Measurements from ENCODE around the gene EIPR1. TPM values are rescaled to one million over a fixed set of nuclear protein-coding genes. Genes with fewer than 3 reads are reported as not detected.

The EIPR1 gene
- total RNA-seq, 1 donor from 2014 or later: 8.4 TPM

DNA sequence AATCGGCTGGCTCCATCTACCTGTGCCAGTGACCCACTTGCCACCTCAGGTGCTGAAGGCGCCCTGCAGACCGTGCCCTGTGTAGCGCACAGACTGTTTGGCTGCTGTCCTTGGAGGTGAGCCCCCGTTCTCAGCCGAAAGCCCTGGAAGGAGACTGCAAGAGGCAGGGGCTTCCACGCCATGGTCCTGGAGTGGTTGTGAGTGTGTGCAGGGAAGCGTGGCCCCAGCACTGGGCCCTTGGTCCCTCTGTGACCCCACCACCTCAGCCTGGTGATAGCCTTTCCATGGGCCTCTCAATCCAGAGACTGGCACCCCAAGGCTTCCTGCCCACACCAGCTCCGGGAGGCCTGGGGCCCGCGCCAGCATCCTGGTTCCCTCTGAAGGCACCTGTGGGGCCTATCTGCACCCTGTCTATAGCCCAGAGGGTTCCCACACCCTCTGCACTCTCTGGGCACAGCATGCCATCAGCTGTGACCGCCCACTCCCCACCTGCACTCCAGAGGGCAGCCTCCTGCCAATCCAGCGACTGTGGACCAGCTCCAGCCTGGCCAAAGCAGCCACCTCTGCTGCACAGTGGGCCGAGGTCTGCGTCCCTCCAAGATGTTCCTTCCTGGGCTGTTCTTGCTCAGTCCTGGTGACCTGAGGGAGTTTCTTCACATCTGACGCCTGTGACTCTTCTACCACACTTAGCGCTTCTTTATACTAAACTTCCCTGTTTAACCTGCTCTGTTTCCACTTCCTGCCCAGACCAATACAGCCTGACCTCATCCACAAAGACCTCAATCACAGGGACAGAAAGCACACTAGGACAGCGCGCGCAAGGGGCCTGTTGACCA lies 109.5 kb downstream of the EIPR1 start:
- ATAC-seq (ENCODE audit: poor library complexity): no peak
- intact Hi-C loops (cut with DNase I): no loop called here
- no peak for DNase-seq

DNA sequence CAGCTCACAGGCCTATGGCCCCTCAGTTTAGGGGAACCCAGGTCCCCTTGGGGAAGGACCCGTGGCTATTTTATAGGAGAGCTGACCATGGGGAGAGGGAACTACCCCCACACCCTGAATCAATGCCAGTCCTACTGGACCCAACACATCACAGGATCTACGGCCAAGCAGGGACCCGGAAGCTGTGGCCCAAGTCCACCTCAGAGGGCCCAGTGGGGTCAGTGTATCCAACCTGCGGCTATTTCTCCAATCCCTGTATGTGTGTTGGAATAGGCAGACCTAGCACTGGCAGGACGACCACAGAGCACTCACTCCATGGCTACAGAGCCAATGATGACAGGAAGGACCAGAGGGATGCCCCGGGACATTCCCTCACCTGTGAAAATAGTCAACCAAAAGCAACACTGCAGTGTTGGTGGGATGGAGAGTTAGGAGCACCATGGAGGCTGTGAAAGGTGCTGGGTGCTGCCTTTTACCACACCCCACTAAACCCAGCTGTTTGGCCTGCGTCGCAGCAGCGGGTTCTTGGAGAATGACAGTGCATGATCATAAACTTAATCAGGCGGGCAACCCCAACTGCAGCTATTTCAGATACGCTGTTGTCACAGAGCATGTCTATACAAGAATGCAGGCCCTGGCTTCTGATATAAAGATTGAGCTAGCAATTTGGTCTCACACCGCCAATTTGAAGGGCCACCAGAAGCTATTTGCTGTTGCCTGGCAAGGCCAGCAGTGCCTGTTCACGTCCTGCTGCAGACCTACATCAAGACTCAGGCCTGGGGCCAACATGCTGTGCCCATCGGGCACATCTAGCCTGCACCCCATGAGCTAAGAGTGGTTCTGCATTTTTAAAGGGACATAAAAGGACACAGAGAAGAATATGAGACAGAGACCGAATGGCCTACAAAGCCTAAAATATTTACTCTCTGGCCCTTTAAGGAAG lies 110.4 kb downstream of the EIPR1 start:
- intact Hi-C loops (cut with DNase I): no loop called here
- no peak for DNase-seq
- ATAC-seq (ENCODE audit: poor library complexity): no peak

DNA sequence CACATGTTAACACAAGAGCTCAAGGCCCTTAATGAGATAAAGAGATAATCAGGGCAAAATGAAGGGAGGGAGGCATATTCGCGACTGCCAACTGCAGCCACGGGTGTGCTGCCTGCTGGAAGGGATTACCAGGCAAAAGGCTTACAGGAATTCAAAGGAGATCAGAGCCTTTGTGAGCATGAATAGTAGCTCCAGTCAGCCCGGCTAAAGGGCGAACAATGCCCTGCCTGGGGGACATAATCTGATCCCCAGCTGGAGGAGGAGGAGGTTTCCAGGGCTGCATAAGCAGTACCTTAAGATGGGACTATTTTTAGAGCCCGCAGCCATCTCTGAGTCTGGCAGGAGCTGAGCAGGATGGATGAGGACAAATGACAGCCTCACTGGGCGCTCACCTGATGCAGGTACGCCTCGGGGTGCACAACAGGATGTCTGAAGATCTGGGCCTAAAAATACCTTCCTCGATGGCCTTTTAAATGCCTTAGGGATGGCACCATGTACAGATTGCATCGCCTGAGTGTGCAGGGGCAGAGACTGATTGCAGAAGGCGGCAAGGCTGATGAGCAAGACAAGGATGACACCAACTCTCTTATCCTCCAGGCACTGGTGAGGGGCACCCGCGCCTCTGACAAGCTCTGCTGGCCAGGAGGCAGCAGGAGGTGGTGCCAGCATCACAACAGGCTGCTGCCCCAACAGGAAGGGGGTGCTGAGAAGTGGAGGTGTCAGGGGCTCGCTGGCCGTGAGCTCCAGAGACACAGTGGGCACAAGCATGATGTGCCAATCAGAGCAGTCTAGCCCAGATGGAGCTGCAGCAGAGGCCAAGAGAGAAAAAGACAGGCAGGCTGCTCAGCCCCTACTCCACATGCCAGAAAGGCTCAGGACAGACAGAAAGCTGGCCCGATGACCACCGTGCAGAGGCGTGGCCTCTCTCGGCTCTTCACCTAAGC lies 111.4 kb downstream of the EIPR1 start:
- ATAC-seq (ENCODE audit: poor library complexity) (no peak), DNase-seq (no peak)
- intact Hi-C loops (cut with DNase I): no loop called here

DNA sequence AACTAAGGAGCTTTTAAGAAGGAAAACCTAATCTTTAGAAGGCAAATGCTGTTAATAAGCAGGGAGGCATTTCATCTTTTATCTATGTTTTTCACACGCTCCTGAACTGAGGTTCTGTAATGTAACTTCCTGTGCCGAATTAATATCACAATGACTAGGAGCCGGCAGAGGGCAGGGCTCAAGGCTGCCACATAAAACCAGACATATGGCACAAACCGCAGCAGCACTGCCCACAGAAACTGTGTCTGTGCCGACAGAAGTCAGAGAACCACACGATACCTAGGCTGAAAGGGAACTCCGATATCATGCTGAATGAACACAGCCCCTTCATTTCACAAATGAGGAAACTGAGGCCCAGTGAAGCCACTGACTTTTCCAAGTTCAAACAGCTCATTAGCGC lies 112.1 kb downstream of the EIPR1 start:
- DNase-seq (no peak), ATAC-seq (ENCODE audit: poor library complexity) (no peak)
- intact Hi-C loops (cut with DNase I): no loop called here

DNA sequence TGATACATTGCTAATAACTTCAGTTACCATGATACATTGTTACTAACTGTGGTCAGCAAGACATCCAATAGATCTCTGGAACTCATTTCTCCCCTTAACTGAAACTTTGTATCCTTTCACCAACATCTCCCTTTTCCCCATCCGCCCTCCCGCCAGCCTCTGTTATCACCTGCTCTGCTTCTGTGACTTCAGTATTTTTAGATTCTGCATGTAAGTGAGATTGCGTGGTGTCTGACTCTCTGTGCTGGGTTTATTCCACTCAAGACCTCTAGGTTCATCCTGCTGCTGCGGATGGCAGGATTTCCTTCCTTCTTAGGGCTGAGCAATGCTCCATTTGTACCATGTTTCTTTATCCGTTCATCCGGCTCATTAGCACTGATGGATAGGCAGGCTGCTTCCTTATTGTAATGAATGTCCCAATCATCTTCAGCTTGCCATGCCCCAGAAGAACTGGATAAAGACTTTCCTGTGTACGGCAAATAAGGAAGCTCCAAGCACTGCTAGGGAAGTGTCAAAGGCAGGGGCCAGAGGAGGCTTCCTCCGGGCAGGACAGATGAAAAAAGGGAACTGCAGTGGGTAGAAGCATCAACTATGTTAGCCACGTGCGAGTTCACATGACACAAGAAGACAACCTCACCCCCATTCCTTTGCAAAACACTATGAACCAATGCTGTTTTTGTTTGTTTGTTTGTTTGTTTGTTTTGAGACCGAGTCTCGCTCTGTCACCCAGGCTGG lies 113.4 kb downstream of the EIPR1 start:
- ATAC-seq (ENCODE audit: poor library complexity) (peak; percentile 67), DNase-seq (no peak)
- intact Hi-C loops (cut with DNase I): no loop called here

DNA sequence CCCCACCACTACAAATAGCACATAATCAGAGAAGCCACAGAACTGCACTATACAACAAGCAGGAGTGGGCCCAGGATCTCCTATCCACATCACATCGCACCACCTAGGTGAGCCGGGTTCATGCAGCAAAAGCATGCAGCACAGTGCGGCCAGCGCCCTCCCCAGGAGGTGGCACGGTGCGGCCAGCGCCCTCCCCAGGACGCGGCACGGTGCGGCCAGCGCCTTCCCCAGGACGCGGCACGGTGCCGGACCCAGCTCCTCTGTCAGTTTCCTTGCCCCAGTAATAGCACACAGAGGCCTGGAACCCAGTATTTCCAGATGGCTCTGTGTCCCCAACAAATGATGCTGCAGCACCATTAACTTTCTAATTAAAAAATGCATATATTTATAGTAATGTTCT lies 114.1 kb downstream of the EIPR1 start:
- ATAC-seq (ENCODE audit: poor library complexity) (no peak), DNase-seq (no peak)
- intact Hi-C loops (cut with DNase I): no loop called here

DNA sequence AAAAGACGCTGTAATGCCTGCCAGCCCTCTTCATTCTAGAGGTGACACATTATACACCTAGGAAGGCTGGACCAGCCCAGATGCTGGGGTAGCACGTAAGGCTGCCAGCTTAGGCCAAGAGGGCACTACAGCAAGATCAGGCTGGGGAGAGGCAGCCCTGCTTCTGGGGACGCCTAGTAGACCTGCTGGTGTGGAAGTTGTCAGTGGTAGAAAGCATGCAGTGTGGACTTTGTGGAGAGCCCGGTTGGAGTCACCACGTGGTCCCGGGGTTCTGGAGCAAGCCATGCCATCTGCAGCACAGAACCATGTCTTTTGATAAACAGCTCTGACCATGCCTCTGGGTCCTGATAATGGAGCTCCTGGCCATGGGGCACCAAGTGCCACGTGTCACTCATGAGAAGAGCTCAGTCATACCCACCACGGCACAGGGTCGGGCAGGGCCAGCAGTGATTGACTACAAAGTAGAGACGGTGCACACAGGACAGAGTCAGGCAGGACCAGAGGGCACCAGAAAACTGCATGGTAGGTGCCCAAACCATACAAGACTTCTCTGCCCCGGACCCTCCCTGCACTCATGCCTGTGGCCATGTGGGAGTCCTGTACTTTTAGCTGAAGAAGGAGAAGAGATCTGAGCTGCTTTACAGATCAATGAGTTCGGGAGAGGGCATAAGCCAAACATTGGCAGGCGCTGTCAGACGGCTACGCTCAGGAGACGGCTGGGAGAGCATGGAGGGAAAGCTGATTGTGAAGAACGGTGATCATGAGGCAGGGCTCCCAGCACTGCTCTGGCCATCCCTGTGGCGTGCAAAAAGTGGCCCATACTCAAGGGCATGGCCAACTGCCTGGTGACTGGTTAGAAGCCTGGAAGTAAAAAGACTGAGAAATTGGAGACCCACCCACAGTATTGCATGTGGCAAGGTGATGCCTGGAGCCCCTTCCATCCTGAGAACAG lies 114.9 kb downstream of the EIPR1 start:
- no peak for ATAC-seq (ENCODE audit: poor library complexity)
- intact Hi-C loops (cut with DNase I): no loop called here
- DNase-seq: no peak

DNA sequence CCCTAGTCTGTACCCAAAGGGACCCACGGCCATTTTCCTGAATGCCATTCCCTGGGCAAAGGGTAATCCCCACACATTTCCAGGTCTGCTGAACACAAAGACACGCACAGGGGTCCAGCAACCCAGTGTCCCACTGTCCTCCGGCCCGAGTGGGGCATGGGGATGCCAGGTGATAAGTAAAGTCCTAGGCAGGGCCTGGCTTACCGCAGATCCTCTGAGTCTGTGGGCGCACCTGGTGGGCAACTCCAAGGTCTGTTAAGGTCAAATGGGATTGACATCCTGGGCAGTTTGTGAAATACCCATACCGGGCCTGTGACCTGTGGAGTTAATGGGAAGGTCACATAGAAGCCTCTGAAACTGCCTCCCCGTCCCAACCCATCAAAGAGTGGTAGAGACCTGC lies 116.1 kb downstream of the EIPR1 start:
- intact Hi-C loops (cut with DNase I): no loop called here
- no peak for DNase-seq
- ATAC-seq (ENCODE audit: poor library complexity): no peak

DNA sequence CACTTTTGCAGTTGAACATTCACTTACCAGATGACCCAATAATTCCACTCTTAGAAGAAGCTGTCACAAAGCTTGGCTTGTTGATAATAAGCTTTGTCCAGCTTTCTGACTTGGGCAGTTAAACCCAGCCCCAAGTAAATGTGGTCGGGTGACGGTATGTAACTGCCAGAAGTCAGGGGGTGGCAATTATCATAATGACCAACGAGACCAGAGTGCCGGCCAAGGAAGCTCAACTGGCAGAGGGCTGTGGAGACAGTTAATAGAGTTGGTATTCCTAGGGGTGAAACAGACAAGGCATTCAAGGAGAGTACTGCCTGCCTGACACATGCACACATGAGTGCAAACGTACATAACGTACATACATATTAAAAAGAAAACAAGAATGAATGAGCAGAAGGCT lies 116.7 kb downstream of the EIPR1 start:
- intact Hi-C loops (cut with DNase I): no loop called here

DNA sequence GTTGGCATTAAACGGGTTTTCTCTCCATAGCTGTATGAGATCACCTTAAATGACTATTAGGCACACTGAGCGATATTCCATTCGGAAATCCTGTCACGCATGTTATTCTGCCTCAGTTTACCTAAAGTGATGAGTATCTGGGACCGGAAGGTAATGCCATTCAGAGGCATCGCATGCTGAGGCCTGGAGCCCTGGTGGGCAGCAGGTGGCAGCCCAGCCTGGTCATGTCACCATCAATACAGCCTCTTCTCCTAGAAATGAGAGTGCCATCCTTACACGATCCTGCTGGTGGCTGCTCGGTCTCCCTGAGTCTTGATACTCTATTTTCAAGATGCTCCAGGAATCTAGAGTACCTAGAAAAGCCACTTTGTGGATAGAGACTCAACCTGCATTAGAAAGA lies 119.8 kb downstream of the EIPR1 start:
- intact Hi-C loops (cut with DNase I): no loop called here
- no peak for ATAC-seq (ENCODE audit: poor library complexity)
- no peak for DNase-seq

More for the DNA sequence above, 116.7 kb downstream of the EIPR1 start:
- DNase-seq (no peak), ATAC-seq (ENCODE audit: poor library complexity) (no peak)

DNA sequence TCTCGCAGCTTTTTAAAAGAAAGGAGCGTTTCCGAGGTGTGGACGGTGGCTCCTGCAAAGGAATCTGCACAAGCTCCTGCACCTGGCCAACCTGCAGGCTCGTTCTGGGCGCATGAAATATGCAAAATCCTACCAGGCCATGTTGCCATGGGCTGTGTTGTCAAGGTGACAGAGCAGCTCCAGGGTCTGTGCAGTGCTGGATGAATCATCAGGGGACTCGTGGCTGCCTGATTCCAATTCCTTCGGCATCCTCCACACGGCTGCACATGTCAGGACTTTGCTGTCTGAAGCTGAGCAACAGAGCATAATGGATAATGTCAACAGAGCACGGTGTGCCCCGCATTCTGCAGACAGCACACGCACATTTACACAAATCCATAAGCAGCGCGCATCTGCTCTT lies 120.5 kb downstream of the EIPR1 start:
- no peak for ATAC-seq (ENCODE audit: poor library complexity)
- DNase-seq: no peak
- intact Hi-C loops (cut with DNase I): no loop called here

DNA sequence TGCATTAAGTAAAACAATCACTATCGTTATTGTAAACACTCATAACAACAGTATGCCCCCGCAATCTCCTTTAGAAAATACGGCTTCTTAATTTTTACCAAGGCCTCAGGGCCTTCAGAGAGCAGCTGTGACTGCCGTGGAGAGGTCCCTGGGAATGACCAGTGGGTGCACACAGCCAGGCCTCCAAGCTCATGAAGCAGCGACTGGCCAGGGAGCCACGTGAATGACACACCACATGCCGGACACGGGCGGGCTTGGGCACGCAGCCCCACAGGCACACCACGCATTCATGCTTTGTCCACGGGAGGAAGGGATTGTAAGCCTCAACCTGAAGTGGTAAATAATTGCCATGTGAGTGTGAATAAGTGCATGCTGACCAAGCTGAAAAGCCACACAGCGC lies 121.0 kb downstream of the EIPR1 start:
- intact Hi-C loops (cut with DNase I): no loop called here
- no peak for DNase-seq
- ATAC-seq (ENCODE audit: poor library complexity): no peak

DNA sequence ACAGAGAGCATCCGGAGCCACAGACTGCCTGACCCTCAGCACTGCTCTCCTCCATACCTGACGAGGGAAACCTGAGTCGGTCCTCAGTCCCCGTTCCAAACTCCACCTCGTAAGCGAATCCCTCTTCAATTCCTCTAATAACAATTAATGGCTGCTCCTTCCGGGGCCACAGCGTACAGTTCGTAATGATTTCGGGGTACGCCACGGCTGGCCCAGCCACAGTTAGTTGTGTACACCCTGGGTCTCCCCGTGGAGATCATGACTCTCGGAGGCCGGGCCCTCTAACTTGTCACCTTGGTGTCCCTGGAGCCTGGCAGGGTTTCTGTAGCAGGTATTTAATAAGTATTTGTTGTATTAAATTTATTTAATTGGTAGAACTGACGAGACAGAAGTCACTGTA lies 121.5 kb downstream of the EIPR1 start:
- no peak for ATAC-seq (ENCODE audit: poor library complexity)

DNA sequence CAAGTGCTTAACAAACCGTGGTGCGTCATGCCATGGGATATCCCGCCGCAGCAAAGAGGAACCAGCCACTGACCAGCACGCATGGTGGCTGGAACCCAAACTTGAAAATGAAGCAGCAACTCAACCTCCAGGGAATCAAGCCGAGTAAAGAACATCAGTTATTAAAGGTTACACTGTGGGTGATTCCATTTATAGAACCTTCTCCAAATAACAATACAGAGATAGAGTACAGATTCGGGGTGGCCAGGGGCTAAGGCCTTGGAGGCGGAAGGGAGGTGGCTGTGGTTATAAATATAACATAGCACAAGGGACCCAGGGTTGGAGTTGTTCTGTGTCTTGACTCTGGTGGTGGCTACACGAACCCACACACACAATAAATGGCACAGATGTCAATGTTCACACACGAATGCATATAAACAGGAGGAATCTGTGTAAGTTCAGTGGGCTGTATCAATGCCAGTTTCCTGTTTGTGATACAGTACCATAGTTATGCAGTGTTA lies 123.1 kb downstream of the EIPR1 start:
- intact Hi-C loops (cut with DNase I): no loop called here
- DNase-seq: no peak
- ATAC-seq (ENCODE audit: poor library complexity): peak; percentile 38

More for the DNA sequence above, 121.5 kb downstream of the EIPR1 start:
- intact Hi-C loops (cut with DNase I): no loop called here
- DNase-seq: no peak

DNA sequence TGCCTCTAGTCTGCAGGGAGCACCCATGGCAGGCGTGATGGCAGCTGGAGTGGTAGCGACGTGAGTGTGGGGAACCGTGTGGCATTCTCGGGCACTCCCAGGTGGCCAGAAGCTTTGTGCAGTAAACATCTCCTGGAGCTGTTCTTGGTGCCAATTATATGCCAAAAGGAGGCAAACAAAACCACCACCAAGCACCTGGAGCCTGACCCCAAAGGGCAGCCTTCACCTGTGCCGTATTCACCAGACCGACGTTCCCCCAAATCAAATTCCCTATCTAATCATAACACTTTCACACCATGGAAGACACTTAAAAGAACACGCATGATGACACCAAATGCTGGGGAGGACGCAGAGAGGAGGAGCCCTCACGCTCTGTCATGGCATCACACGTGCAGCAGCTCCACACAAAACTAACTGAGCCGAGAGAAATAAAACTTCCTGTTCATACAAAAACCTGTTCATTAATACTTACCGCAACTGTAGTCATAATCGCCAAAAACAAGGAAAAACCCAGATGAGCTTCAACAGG lies 123.6 kb downstream of the EIPR1 start:
- intact Hi-C loops (cut with DNase I): no loop called here
- ATAC-seq (ENCODE audit: poor library complexity) (no peak), DNase-seq (no peak)

DNA sequence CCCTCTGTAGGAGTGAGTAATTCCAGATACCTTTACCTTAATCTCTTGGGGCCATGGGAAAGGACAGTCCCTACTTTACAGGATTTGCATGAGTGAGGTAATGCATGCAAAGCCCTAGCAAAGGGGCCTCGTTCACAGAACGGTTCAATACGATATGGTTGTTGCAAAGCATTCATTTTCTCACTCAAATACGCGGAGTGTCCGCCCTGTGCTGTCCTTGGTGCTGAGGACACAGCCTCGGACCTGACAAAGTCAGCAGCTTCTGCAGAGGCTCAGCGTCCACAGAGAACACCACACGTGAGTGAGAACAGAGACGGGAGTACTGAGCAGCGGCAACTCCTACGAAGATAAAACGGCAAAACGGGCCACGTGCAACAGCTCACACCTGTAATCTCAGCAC lies 125.7 kb downstream of the EIPR1 start:
- DNase-seq (no peak), ATAC-seq (ENCODE audit: poor library complexity) (no peak)
- intact Hi-C loops (cut with DNase I): no loop called here

DNA sequence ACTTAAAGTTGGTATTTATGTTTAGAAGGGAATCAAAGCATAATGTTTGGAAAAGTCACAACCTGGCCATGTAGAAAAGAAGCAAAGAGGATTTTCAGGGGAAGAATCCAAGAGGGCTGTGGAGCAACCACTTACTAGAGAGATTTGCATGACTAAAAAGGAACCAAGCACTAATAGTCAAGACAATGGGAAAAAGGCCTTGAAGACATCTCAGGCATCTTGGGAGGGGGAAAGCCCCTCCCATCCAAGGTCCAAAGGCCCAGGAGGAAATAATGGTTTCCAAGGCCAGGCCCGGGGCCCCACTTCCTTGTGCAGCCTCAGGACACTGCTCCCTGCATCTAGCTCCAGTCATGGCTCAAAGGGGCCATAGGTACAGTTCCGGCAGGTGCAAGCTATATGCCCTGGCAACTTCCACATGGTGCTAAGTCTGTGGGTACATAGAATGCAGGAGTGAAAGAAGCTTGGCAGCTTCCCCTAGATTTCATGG lies 128.1 kb downstream of the EIPR1 start:
- intact Hi-C loops (cut with DNase I): no loop called here
- ATAC-seq (ENCODE audit: poor library complexity): no peak
- DNase-seq: no peak

Measured in Right ventricle myocardium superior (tissue), 1 donor.